Natural killer cell treated with Interleukin-12 subunit alpha and Interleukin-12 subunit beta and Interleukin-15 and Interleukin-18, amount 100 ng/mL, for 72 hours (primary cell): ENCODE measurements around the gene MAP7. TPM values are rescaled to one million over a fixed set of nuclear protein-coding genes. Genes with fewer than 3 reads are reported as not detected.

Experiments
- ATAC-seq, 2 donors: fragments of 150-1000 bp; cut with Tn5 transposase in 1 of 2; sonication (Bioruptor Pico), chemical (Tn5 transposase) in 1 of 2; 2 replicates each; pipeline ENCODE4 v1.10.0; 2021
- DNase-seq: peaks from one replicate; pipeline ENCODE4 v3.0.0; 2022; ENCODE audit warnings: low spot score
- H3K27ac Mint-ChIP-seq, 2 donors: 1 replicate in 1 of 2; 2 replicates in 1 of 2; pipeline ENCODE4 v1.8.0; 2022; ENCODE audit warnings: mixed read lengths in 2 of 2, mild to moderate bottlenecking in 1 of 2, moderate library complexity in 1 of 2
- H3K27me3 Mint-ChIP-seq, 2 donors: 1 replicate in 1 of 2; 2 replicates in 1 of 2; pipeline ENCODE4 v1.8.0; 2022; ENCODE audit warnings: mixed read lengths in 2 of 2
- H3K36me3 Mint-ChIP-seq: one replicate; pipeline ENCODE4 v1.8.0; 2022; ENCODE audit warnings: mixed read lengths
- H3K4me1 Mint-ChIP-seq, 2 donors: 1 replicate in 1 of 2; 2 replicates in 1 of 2; pipeline ENCODE4 v1.8.0; 2022; ENCODE audit warnings: low read depth in 2 of 2, mixed read lengths in 2 of 2, mild to moderate bottlenecking in 1 of 2
- H3K4me3 Mint-ChIP-seq: one replicate; pipeline ENCODE4 v1.8.0; 2022; ENCODE audit warnings: mixed read lengths
- H3K9me3 Mint-ChIP-seq: 2 replicates; pipeline ENCODE4 v1.8.0; 2022; ENCODE audit warnings: mixed read lengths
- total RNA-seq, 2 donors: library from RNA; stranded (reverse); gene quantifications; one replicate each; pipeline ENCODE4 v1.2.3, GENCODE V29; 2022

MAP7 gene
- total RNA-seq, 2 donors from 2014 or later: 0.73 to 0.83 TPM

- H3K27ac Mint-ChIP-seq: peak overlapping the region; percentile 53 to 85
- no peaks in the 10 kb centered on the region for H3K9me3 Mint-ChIP-seq
- no peaks in the 10 kb centered on the region for H3K27me3 Mint-ChIP-seq
- ATAC-seq: no peak
- H3K4me1 Mint-ChIP-seq: peaks cover 19 to 21% of the 10 kb centered on the region in 2 donors
- no peak for DNase-seq
- H3K4me3 Mint-ChIP-seq: no peak overlapping the region
- peaks cover 35% of the 10 kb centered on the region for H3K36me3 Mint-ChIP-seq
Measured at GRCh38 chr6:136582711-136583471, 32.7 kb upstream of the MAP7 start.

GRCh38 chr6:136579800-136580199 lies 29.6 kb upstream of the MAP7 start:
- no peaks in the 10 kb centered on the region for H3K9me3 Mint-ChIP-seq
- H3K27ac Mint-ChIP-seq: no peak overlapping the region
- DNase-seq: no peak
- no peak overlapping the region for H3K4me3 Mint-ChIP-seq
- ATAC-seq: no peak
- H3K27me3 Mint-ChIP-seq: no peaks in the 10 kb centered on the region
- peaks cover 47% of the 10 kb centered on the region for H3K36me3 Mint-ChIP-seq
- peaks cover 11 to 14% of the 10 kb centered on the region in 2 donors for H3K4me1 Mint-ChIP-seq

GRCh38 chr6:136576821-136577220 lies 26.6 kb upstream of the MAP7 start:
- no peak for ATAC-seq
- Mint-ChIP-seq H3K27me3 (no peaks in the 10 kb centered on the region), H3K4me1 (peaks cover 0 to 7% of the 10 kb centered on the region in 2 donors), H3K36me3 (peaks cover 38% of the 10 kb centered on the region), H3K27ac (no peak overlapping the region), H3K4me3 (no peak overlapping the region), H3K9me3 (no peaks in the 10 kb centered on the region)
- no peak for DNase-seq

- peaks cover 28% of the 10 kb centered on the region for H3K36me3 Mint-ChIP-seq
Measured at GRCh38 chr6:136571496-136571895, 21.3 kb upstream of the MAP7 start.

DNA sequence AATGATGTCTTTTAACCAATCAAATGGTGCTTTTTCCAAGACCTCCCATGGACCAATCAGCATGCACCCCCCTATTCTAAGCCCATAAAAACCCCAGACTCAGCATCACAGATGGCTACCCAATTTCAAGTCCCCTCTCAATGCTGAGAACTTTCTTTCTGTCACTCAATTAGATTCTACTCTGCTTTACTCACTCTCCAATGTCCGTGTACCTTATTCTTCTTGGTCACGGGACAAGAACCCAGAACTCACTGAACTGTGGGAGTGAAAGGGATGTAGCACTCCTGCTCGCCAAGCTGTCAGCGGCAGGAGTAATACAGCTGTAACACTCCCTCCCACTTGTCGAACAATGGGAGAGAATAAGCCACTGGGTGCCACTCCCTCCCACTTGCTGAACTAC lies 20.8 kb upstream of the MAP7 start:
- Mint-ChIP-seq H3K27ac (peak overlapping the region in 1 of 2 donors; percentile 2), H3K4me1 (peaks cover 16 to 17% of the 10 kb centered on the region in 2 donors), H3K4me3 (no peak overlapping the region), H3K9me3 (no peaks in the 10 kb centered on the region), H3K27me3 (no peaks in the 10 kb centered on the region), H3K36me3 (peaks cover 29% of the 10 kb centered on the region)
- DNase-seq (no peak), ATAC-seq (no peak)

More at GRCh38 chr6:136571496-136571895, 21.3 kb upstream of the MAP7 start:
- ATAC-seq (no peak), DNase-seq (no peak)
- no peak overlapping the region for H3K4me3 Mint-ChIP-seq
- no peaks in the 10 kb centered on the region for H3K27me3 Mint-ChIP-seq
- peaks cover 14 to 17% of the 10 kb centered on the region in 2 donors for H3K4me1 Mint-ChIP-seq
- no peaks in the 10 kb centered on the region for H3K9me3 Mint-ChIP-seq
- H3K27ac Mint-ChIP-seq: peak overlapping the region in 1 of 2 donors; percentile 2

- no peak overlapping the region for H3K4me3 Mint-ChIP-seq
- H3K9me3 Mint-ChIP-seq: no peaks in the 10 kb centered on the region
- H3K36me3 Mint-ChIP-seq: peaks cover 27% of the 10 kb centered on the region
- H3K4me1 Mint-ChIP-seq: peaks cover 28 to 29% of the 10 kb centered on the region in 2 donors
- H3K27me3 Mint-ChIP-seq: no peaks in the 10 kb centered on the region
- no peak for ATAC-seq
- H3K27ac Mint-ChIP-seq: no peak overlapping the region
- DNase-seq: no peak
Measured at GRCh38 chr6:136568129-136568528, 17.9 kb upstream of the MAP7 start.

DNA sequence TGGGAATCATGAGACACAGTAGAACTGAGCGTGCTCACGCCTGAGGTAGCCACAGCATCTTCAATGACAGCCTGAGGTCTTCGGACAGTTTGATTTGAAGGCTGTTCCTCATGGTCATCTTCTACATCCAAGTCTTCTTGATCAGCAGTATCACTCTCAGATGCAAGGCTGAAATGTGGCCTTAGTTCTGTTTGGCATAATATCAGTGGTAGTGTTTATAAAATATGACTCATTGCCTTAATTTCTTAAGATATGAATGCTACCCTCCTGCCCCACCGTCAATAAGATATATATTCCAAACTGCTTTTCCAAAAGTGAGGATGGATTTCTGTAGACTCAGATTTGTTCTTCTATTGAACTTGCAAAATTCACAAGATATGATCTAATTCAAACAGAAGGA lies 17.5 kb upstream of the MAP7 start:
- Mint-ChIP-seq H3K27ac (no peak overlapping the region), H3K4me1 (peaks cover 28 to 29% of the 10 kb centered on the region in 2 donors), H3K27me3 (no peaks in the 10 kb centered on the region), H3K4me3 (no peak overlapping the region), H3K36me3 (peaks cover 27% of the 10 kb centered on the region), H3K9me3 (no peaks in the 10 kb centered on the region)
- ATAC-seq (no peak), DNase-seq (no peak)

GRCh38 chr6:136566851-136567250 lies 16.6 kb upstream of the MAP7 start:
- ATAC-seq (no peak), DNase-seq (no peak)
- peaks cover 28 to 29% of the 10 kb centered on the region in 2 donors for H3K4me1 Mint-ChIP-seq
- H3K27ac Mint-ChIP-seq: peak overlapping the region in 1 of 2 donors; percentile 20
- H3K27me3 Mint-ChIP-seq: no peaks in the 10 kb centered on the region
- no peak overlapping the region for H3K4me3 Mint-ChIP-seq
- H3K9me3 Mint-ChIP-seq: no peaks in the 10 kb centered on the region
- H3K36me3 Mint-ChIP-seq: peaks cover 25% of the 10 kb centered on the region

GRCh38 chr6:136566007-136566487 lies 15.8 kb upstream of the MAP7 start:
- Mint-ChIP-seq H3K9me3 (no peaks in the 10 kb centered on the region), H3K27me3 (no peaks in the 10 kb centered on the region), H3K4me3 (peak overlapping the region; percentile 43), H3K4me1 (peaks cover 25 to 27% of the 10 kb centered on the region in 2 donors), H3K36me3 (peaks cover 26% of the 10 kb centered on the region), H3K27ac (peak overlapping the region; percentile 44 to 58)
- peak; percentile 56 to 71 for ATAC-seq
- DNase-seq: no peak

- DNase-seq (no peak), ATAC-seq (peak in 1 of 2 donors; percentile 24)
- Mint-ChIP-seq H3K4me3 (peak overlapping the region; percentile 73), H3K27ac (peak overlapping the region; percentile 26 to 83), H3K27me3 (no peaks in the 10 kb centered on the region), H3K4me1 (peaks cover 17 to 23% of the 10 kb centered on the region in 2 donors), H3K36me3 (peaks cover 19% of the 10 kb centered on the region), H3K9me3 (no peaks in the 10 kb centered on the region)
Measured at GRCh38 chr6:136564180-136564579, 14.0 kb upstream of the MAP7 start.

DNA sequence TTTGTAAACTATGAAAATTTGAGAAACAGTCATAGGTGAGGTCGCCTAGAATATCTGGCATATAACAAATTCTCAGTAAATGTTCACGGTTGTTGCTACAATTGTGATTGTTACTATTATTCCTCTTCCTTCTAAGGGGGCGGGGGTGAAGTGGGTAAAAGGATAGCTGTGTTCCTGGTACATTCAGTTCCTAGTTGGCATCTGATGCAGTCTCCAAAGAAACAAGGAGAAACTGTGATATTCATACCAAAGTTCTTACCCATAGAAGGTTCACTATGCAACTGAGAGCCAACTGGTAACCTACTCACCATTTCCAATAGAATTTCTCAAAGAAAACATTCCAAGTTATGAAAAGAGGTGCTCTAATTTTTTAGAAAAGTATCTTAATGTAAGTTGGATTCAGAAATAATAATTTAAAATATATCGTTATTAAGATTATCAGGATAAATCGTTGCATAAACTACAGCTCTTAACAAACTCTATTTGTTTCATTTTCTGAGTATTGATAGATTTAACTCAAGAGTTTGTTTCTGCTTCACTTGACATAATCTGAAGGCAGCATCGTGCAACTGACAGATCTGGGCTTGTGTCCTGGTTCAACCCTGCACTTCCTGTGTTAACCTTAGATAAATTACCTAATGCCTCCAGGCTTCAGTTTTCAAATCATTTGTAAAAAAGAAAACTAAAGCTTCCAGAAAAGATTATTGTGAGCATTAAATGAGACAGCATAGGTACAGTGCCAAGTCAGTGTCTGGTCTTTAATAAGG lies 13.3 kb upstream of the MAP7 start:
- DNase-seq (no peak), ATAC-seq (peak; percentile 71 to 76)
- Mint-ChIP-seq H3K27ac (peak overlapping the region; percentile 26 to 83), H3K27me3 (no peaks in the 10 kb centered on the region), H3K9me3 (no peaks in the 10 kb centered on the region), H3K4me1 (peaks cover 17 to 23% of the 10 kb centered on the region in 2 donors), H3K4me3 (peak overlapping the region; percentile 73), H3K36me3 (peaks cover 19% of the 10 kb centered on the region)

DNA sequence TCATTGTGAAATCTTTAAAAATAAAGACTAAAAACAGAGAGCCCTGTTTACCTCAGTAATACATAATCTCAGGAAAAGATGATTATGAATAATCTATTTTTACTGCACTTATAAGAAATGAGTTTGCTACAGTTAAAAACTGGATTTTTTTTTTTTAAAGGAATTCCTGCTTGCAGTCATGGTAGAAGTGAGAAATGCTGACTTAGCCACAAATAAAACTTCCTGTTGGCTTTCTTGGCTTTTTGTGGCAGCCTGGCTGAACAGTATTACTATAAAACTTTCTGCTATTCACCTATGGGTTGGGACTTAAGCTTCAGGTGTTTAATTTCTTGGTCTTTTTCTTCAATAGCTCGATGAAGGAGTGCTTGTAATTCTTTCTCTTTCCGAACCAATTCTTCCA lies 12.0 kb upstream of the MAP7 start:
- peaks cover 25% of the 10 kb centered on the region for H3K36me3 Mint-ChIP-seq
- no peak overlapping the region for H3K4me3 Mint-ChIP-seq
- no peak overlapping the region for H3K27ac Mint-ChIP-seq
- ATAC-seq (no peak), DNase-seq (no peak)
- no peaks in the 10 kb centered on the region for H3K9me3 Mint-ChIP-seq
- H3K4me1 Mint-ChIP-seq: peaks cover 17 to 22% of the 10 kb centered on the region in 2 donors
- no peaks in the 10 kb centered on the region for H3K27me3 Mint-ChIP-seq

DNA sequence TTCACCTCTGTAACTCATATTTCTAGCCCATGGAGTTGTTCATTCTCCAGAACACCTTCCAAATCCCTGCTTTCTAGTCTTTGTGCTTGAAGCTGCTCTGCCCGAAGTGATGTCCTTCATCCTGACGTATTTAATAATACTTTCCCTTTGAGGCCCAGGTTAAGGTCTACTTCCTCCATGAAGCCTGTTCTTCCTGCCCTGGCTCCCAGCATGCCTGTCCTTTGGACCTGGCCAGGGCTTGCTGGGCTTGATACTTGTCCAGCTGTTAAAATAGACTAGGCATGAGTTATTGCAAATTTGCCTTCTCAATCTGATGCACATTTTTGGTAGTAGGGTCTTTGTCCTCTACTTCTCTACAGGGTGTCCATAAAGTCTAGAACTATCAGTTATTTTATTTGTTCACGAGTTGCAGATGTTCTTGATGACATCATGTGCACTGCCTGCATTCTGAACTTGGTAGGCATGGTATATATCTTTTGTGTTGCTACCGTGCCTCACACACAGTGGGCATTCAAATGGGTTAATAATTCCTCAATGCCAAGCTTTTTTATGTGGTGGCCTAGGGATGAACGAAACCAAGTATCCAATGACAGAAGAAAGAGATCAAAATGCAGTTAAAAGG lies 3.1 kb upstream of the MAP7 start:
- peaks cover 8 to 12% of the 10 kb centered on the region in 2 donors for H3K27me3 Mint-ChIP-seq
- H3K4me3 Mint-ChIP-seq: no peak overlapping the region
- H3K27ac Mint-ChIP-seq: no peak overlapping the region
- ATAC-seq: no peak
- peaks cover 0 to 5% of the 10 kb centered on the region in 2 donors for H3K4me1 Mint-ChIP-seq
- no peak for DNase-seq
- peaks cover 7% of the 10 kb centered on the region for H3K36me3 Mint-ChIP-seq
- no peaks in the 10 kb centered on the region for H3K9me3 Mint-ChIP-seq
